Measurements from ENCODE around the gene MAOB.

DNA sequence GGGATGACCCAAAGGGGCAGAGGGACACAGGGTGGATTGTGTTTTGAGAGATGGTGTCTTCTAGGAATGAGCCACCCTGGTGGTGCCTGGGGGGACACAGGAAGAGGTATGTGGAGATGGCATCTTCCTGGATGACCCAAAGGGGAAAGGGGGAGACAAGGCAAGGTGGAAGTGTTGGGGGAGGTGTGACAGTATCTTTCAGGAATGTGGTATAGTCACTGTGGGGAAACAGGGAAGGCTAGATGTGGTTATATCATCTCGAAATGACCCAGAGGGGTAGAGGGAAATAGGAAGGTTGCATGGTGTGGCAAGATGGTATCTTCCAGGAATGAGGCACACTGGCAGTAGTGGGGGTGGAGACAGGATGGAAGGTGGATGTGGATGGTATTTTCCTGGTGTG lies 163.3 kb downstream of the MAOB start:
- no peak for TF ChIP-seq EZH2 (IDR thresholded peaks at IDR 0.05; ENCODE audit: insufficient read depth, poor library complexity, severe bottlenecking)
- no peak for TF ChIP-seq EZH2phosphoT487 (IDR thresholded peaks at IDR 0.05; ENCODE audit: insufficient read depth, low read depth)
